PC-3 (cell line): ENCODE results near the gene WDR26. TPM values are rescaled to one million over a fixed set of nuclear protein-coding genes. Genes with fewer than 3 reads are reported as not detected.

Experiments used
- ATAC-seq: fragments of 200-7000 bp; cut with Tn5 transposase; 2 replicates; pipeline ENCODE4 v1.9.1; 2020; ENCODE audit warnings: mild to moderate bottlenecking, moderate library complexity
- BruUV-seq: library from RNA; stranded (reverse); fragments of 400-500 nt; replicated peaks from 2 replicates; lab custom pipeline; 2021; lab: Mats Ljungman, UMichigan
- CTCF ChIA-PET: fragments of 300-600 bp; sonication (Branson Sonifier 250); formaldehyde crosslinking; loops from one replicate; lab custom pipeline; 2022; ENCODE audit warnings: antibody characterized with exemption; lab: Charles Lee
- POLR2A ChIA-PET: fragments of 300-600 bp; sonication (Branson Sonifier 250); formaldehyde crosslinking; loops from one replicate; lab custom pipeline; 2022; ENCODE audit warnings: antibody characterized with exemption; ENCODE audit not compliant: unreplicated experiment; lab: Charles Lee
- DNase-seq: peaks from one replicate; pipeline ENCODE4 v3.0.0-alpha.2; 2015
- H2AFZ ChIP-seq: fragments of 300-600 bp; sonication (generic); 2 replicates; pipeline ENCODE4 v1.6.0; 2016; ENCODE audit warnings: antibody characterized with exemption, low read length
- H3F3A ChIP-seq: fragments of 300-600 bp; sonication (generic); one replicate; pipeline ENCODE4 v1.6.0; 2017; ENCODE audit warnings: antibody characterized with exemption, low read length, control low read depth, mild to moderate bottlenecking; ENCODE audit not compliant: unreplicated experiment
- H3K27ac ChIP-seq: fragments of 300-600 bp; sonication (generic); 2 replicates; pipeline ENCODE4 v1.5.1; 2016; ENCODE audit warnings: mild to moderate bottlenecking, low read length
- H3K27me3 ChIP-seq: fragments of 300-600 bp; sonication (generic); 2 replicates; pipeline ENCODE4 v1.6.1; 2016; ENCODE audit warnings: low read length, mixed read lengths
- H3K36me3 ChIP-seq: fragments of 300-600 bp; sonication (generic); 2 replicates; pipeline ENCODE4 v1.6.1; 2016; ENCODE audit warnings: low read depth, mixed run types, low read length, mixed read lengths
- H3K4me1 ChIP-seq: fragments of 300-600 bp; sonication (generic); 2 replicates; pipeline ENCODE4 v1.5.1; 2016; ENCODE audit warnings: low read length; ENCODE audit not compliant: insufficient read depth
- H3K4me2 ChIP-seq: fragments of 300-600 bp; sonication (generic); 2 replicates; pipeline ENCODE4 v1.6.0; 2016; ENCODE audit warnings: low read length
- H3K4me3 ChIP-seq: fragments of 300-600 bp; sonication (generic); 2 replicates; pipeline ENCODE4 v1.5.1; 2016; ENCODE audit warnings: mild to moderate bottlenecking, low read length, mixed read lengths
- H3K79me2 ChIP-seq: fragments of 300-600 bp; sonication (generic); 2 replicates; pipeline ENCODE4 v1.6.1; 2017; ENCODE audit warnings: low read length, mixed read lengths
- H3K9ac ChIP-seq: fragments of 300-600 bp; sonication (generic); 2 replicates; pipeline ENCODE4 v1.6.0; 2016; ENCODE audit warnings: mild to moderate bottlenecking, low read length
- H3K9me2 ChIP-seq: fragments of 300-600 bp; sonication (generic); replicated peaks from 2 replicates; pipeline ENCODE4 v1.6.1; 2016; ENCODE audit warnings: mixed run types, low read length, mixed read lengths
- H3K9me3 ChIP-seq: fragments of 300-600 bp; sonication (generic); 2 replicates; pipeline ENCODE4 v1.6.1; 2016; ENCODE audit warnings: low read length, mixed read lengths
- H4K20me1 ChIP-seq: fragments of 300-600 bp; sonication (generic); 2 replicates; pipeline ENCODE4 v1.6.1; 2016; ENCODE audit warnings: low read length, mixed read lengths
- CTCF ChIP-seq: fragments of 300-600 bp; sonication (generic); conservative IDR thresholded peaks from 2 replicates; pipeline ENCODE4 v1.5.1; 2017; ENCODE audit warnings: antibody characterized with exemption, low read depth, mild to moderate bottlenecking, low read length
- EZH2 ChIP-seq: fragments of 300-600 bp; sonication (generic); IDR thresholded peaks from one replicate; pipeline ENCODE4 v1.6.1; 2017; ENCODE audit warnings: antibody characterized with exemption, mild to moderate bottlenecking, low read length; ENCODE audit not compliant: unreplicated experiment
- EZH2phosphoT487 ChIP-seq: fragments of 300-600 bp; sonication (generic); IDR thresholded peaks from 2 replicates; pipeline ENCODE4 v1.6.1; 2018; ENCODE audit warnings: mild to moderate bottlenecking, antibody characterized with exemption, low read length, borderline replicate concordance
- intact Hi-C: fragments of 100-400 bp; cut with micrococcal nuclease; formaldehyde crosslinking; loops from 2 replicates; pipeline ENCODE4 v1.9.0; 2023
- total RNA-seq: library from RNA; depleted of rRNA; stranded (reverse); fragments of >200 nt; gene quantifications from 2 replicates; pipeline ENCODE4 v1.2.3, GENCODE V29; 2014

Gene WDR26
- total RNA-seq, 1 experiment from 2014 or later, result 40.7 TPM

- H3F3A ChIP-seq, result no peaks in the 10 kb centered on the region
- CTCF ChIA-PET, result interaction anchor here (0.6 kb wide), 1 partner anchor 16 kb away, joined by 3 read pairs; no protein-coding TSS in a partner anchor
- intact Hi-C loops, result no loop called here
- H3K27me3 ChIP-seq, result no peaks in the 10 kb centered on the region
- peak overlapping the region; percentile 16 for H3K4me2 ChIP-seq
- DNase-seq (peak; percentile 71), ATAC-seq (peak; percentile 97)
- H3K9ac ChIP-seq, result no peak overlapping the region
- no peaks in the 10 kb centered on the region for H3K79me2 ChIP-seq
- H3K36me3 ChIP-seq, result no peaks in the 10 kb centered on the region
- no peak for TF ChIP-seq EZH2
- TF ChIP-seq CTCF, result no peak
- no peak for TF ChIP-seq EZH2phosphoT487
- peaks cover 12% of the 10 kb centered on the region for H3K4me1 ChIP-seq
- H2AFZ ChIP-seq, result no peak overlapping the region
- no TSS peak for BruUV-seq
- H3K4me3 ChIP-seq, result no peak overlapping the region
- no peaks in the 10 kb centered on the region for H3K9me3 ChIP-seq
- no peaks in the 10 kb centered on the region for H3K9me2 ChIP-seq
- no peaks in the 10 kb centered on the region for H4K20me1 ChIP-seq
- H3K27ac ChIP-seq, result no peak overlapping the region
- POLR2A ChIA-PET, result no interaction called here
Measured at GRCh38 chr1:224447251-224447650, 12.7 kb upstream of the WDR26 start.

- Histone ChIP-seq H3K4me3 (no peak overlapping the region), H3K9me3 (no peaks in the 10 kb centered on the region), H3K27ac (no peak overlapping the region), H3K36me3 (no peaks in the 10 kb centered on the region), H3F3A (peaks cover 4% of the 10 kb centered on the region), H4K20me1 (no peaks in the 10 kb centered on the region), H3K27me3 (no peaks in the 10 kb centered on the region), H2AFZ (no peak overlapping the region), H3K79me2 (peaks cover 32% of the 10 kb centered on the region), H3K4me2 (no peak overlapping the region), H3K4me1 (peaks cover 20% of the 10 kb centered on the region), H3K9me2 (no peaks in the 10 kb centered on the region), H3K9ac (no peak overlapping the region)
- DNase-seq (peak; percentile 22), ATAC-seq (no peak)
- CTCF ChIA-PET, result no interaction called here
- no peak for TF ChIP-seq CTCF
- TF ChIP-seq EZH2, result no peak
- no peak for TF ChIP-seq EZH2phosphoT487
- BruUV-seq, result no TSS peak
- POLR2A ChIA-PET, result no interaction called here
- intact Hi-C loops, result no loop called here
Measured at GRCh38 chr1:224438989-224439388, 4.4 kb upstream of the WDR26 start.

DNA sequence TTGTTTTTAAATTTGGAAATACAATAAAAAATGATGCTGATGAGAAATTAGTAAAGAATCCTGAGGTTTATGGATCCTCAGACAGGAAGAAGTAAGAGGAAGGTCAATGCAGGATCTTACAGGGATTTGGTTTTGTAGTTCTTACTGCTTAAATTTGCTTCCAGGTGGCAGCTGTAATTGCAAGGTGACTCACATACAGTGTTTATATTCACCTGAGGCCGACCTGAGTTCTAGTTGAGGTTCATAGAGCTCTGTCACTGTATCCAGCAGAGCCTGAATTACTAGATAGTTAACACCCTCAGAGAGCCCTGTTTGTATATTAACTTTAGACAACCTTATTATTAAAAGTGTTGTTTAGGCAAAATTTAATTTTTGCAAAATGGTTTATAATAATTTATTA is 1.4 kb upstream of the WDR26 start:
- Histone ChIP-seq H4K20me1 (peaks cover 22% of the 10 kb centered on the region), H3K4me3 (peak overlapping the region; percentile 83), H3K9me3 (no peaks in the 10 kb centered on the region), H3F3A (peaks cover 10% of the 10 kb centered on the region), H3K4me2 (peak overlapping the region; percentile 96), H3K27me3 (no peaks in the 10 kb centered on the region), H2AFZ (no peak overlapping the region), H3K79me2 (peaks cover 61% of the 10 kb centered on the region), H3K9ac (peak overlapping the region; percentile 91), H3K27ac (peak overlapping the region; percentile 67), H3K4me1 (peaks cover 34% of the 10 kb centered on the region), H3K36me3 (no peaks in the 10 kb centered on the region; the same call in 1 of the 2 replicates), H3K9me2 (no peaks in the 10 kb centered on the region)
- POLR2A ChIA-PET, result interaction anchor here (0.6 to 0.7 kb wide), 2 partner anchors 63 to 66 kb away, joined by 4 read pairs; no protein-coding TSS in a partner anchor
- intact Hi-C loops, result loop anchor here (1.0 kb wide), 1 partner anchor 18 kb away; no protein-coding TSS in a partner anchor
- BruUV-seq, result no TSS peak
- peak; percentile 68 for DNase-seq
- CTCF ChIA-PET, result no interaction called here
- TF ChIP-seq CTCF (no peak), EZH2phosphoT487 (no peak), EZH2 (no peak)
- ATAC-seq, result peak; percentile 23
